ENCODE results near the gene VASP.

VASP gene

DNA sequence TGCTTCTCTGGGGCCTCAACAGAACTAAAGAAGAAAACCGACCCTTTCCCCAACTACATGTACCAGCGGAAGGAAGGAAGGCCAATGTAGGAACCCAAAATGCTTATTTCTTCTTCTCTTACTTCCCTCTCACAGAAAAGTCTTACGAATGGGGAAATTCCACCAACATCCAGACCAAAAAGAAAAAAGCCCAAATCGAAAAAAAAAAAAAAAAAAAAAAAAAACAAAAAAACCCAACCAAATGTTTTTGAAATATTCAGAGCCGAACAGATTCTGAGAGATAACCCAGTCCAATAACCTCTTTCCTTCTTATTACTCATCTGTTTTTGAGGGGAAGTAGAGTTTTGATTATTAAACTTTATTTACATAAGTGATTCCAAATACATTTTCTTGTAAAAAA lies 5.2 kb upstream of the VASP start:
- TF ChIP-seq TCF12 (IDR thresholded peaks at IDR 0.05; ENCODE audit: low read depth) = no peak
- TF ChIP-seq CREB1 (IDR thresholded peaks at IDR 0.05; ENCODE audit: low read depth) = no peak
- TF ChIP-seq YY1 (IDR thresholded peaks at IDR 0.05; ENCODE audit: low read depth) = no peak
- TF ChIP-seq TAF1 (IDR thresholded peaks at IDR 0.05; ENCODE audit: low read depth) = no peak
- TF ChIP-seq NFIC (IDR thresholded peaks at IDR 0.05) = no peak
- TF ChIP-seq TEAD4 (IDR thresholded peaks at IDR 0.05) = no peak
- TF ChIP-seq RAD21 (IDR thresholded peaks at IDR 0.05; ENCODE audit: low read depth) = no peak
- no peak for TF ChIP-seq FOXM1 (IDR thresholded peaks at IDR 0.05; ENCODE audit: borderline replicate concordance, low read depth)
- TF ChIP-seq, protein P1, sequence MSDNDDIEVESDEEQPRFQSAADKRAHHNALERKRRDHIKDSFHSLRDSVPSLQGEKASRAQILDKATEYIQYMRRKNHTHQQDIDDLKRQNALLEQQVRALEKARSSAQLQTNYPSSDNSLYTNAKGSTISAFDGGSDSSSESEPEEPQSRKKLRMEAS (IDR thresholded peaks at IDR 0.05) = no peak
- no peak for TF ChIP-seq CEBPB (IDR thresholded peaks at IDR 0.05)
- no peak for TF ChIP-seq ZBTB7A (IDR thresholded peaks at IDR 0.05; ENCODE audit: low read depth)
- TF ChIP-seq EP300 (IDR thresholded peaks at IDR 0.05; ENCODE audit: borderline replicate concordance) = no peak
- TF ChIP-seq, protein P2, sequence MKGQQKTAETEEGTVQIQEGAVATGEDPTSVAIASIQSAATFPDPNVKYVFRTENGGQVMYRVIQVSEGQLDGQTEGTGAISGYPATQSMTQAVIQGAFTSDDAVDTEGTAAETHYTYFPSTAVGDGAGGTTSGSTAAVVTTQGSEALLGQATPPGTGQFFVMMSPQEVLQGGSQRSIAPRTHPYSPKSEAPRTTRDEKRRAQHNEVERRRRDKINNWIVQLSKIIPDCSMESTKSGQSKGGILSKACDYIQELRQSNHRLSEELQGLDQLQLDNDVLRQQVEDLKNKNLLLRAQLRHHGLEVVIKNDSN (IDR thresholded peaks at IDR 0.05) = no peak
- TF ChIP-seq, protein P3, sequence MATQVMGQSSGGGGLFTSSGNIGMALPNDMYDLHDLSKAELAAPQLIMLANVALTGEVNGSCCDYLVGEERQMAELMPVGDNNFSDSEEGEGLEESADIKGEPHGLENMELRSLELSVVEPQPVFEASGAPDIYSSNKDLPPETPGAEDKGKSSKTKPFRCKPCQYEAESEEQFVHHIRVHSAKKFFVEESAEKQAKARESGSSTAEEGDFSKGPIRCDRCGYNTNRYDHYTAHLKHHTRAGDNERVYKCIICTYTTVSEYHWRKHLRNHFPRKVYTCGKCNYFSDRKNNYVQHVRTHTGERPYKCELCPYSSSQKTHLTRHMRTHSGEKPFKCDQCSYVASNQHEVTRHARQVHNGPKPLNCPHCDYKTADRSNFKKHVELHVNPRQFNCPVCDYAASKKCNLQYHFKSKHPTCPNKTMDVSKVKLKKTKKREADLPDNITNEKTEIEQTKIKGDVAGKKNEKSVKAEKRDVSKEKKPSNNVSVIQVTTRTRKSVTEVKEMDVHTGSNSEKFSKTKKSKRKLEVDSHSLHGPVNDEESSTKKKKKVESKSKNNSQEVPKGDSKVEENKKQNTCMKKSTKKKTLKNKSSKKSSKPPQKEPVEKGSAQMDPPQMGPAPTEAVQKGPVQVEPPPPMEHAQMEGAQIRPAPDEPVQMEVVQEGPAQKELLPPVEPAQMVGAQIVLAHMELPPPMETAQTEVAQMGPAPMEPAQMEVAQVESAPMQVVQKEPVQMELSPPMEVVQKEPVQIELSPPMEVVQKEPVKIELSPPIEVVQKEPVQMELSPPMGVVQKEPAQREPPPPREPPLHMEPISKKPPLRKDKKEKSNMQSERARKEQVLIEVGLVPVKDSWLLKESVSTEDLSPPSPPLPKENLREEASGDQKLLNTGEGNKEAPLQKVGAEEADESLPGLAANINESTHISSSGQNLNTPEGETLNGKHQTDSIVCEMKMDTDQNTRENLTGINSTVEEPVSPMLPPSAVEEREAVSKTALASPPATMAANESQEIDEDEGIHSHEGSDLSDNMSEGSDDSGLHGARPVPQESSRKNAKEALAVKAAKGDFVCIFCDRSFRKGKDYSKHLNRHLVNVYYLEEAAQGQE (IDR thresholded peaks at IDR 0.05; ENCODE audit: low read depth) = no peak
- no peak for TF ChIP-seq EGR1 (IDR thresholded peaks at IDR 0.05)

DNA sequence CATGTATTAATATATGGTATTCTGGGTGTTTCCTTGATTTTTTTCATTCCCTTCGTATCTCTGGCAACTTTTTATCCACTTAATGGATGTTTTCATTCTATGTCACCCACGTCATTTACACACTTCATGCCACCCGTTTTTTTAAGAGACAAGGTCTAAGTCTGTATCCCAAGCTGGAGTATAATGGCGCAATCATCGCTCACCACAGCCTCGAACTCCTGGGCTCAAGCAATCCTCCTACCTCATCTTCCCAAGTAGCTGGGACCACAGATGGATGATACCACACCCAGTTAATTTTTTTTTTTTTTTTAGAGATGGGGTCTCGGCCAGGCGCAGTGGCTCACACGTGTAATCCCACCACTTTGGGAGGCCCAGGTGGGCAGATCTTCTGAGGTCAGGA lies 3.4 kb upstream of the VASP start:
- TF ChIP-seq, protein P3 (IDR thresholded peaks at IDR 0.05; ENCODE audit: low read depth) = no peak
- TF ChIP-seq TCF12 (IDR thresholded peaks at IDR 0.05; ENCODE audit: low read depth) (no peak), YY1 (IDR thresholded peaks at IDR 0.05; ENCODE audit: low read depth) (no peak), CREB1 (IDR thresholded peaks at IDR 0.05; ENCODE audit: low read depth) (no peak), FOXM1 (IDR thresholded peaks at IDR 0.05; ENCODE audit: borderline replicate concordance, low read depth) (no peak), TAF1 (IDR thresholded peaks at IDR 0.05; ENCODE audit: low read depth) (no peak), RAD21 (IDR thresholded peaks at IDR 0.05; ENCODE audit: low read depth) (no peak), EGR1 (IDR thresholded peaks at IDR 0.05) (no peak), NFIC (IDR thresholded peaks at IDR 0.05) (no peak), TEAD4 (IDR thresholded peaks at IDR 0.05) (no peak)
- TF ChIP-seq, protein P2 (IDR thresholded peaks at IDR 0.05) = no peak
- TF ChIP-seq, protein P1 (IDR thresholded peaks at IDR 0.05) = no peak

DNA sequence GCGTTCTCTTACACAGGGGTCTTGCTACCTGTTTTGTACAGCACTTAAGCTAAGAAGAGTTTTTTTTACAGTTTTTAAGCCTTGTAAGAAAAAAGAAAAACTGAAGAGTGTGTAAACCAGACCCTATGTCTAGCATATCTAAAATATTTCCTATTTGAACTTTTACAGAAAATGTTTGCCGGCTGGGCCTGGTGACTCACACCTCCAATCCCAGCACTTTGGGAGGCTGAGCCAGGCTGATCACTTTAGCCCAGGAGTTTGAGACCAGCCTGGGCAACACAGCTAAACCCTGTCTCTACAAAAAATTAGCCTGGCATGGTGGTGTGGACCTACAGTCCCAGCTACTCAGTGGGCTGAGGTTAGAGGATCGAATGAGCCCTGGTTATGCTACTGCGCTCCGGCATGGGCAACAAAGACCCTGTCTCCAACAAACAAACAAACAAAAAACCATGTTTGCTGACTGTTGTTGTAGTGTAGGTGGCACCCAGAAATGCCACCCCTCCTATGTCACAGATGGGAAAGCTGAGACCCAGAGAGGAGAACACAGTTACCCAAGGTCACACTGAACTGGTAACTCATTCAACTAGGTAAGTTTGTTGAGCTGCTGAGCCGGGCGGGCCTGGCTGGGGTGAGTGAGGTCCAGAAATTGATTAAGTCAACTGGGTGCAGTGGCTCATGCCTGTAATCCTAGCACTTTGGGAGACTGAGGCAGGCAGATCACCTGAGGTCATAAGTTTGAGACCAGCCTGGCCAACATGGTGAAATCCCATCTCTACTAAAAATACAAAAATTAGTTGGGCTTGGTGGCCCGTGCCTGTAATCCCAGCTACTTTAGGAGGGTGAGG lies 1.9 kb upstream of the VASP start:
- TF ChIP-seq EP300 (IDR thresholded peaks at IDR 0.05; ENCODE audit: borderline replicate concordance) (no peak), NFIC (IDR thresholded peaks at IDR 0.05) (no peak), TAF1 (IDR thresholded peaks at IDR 0.05; ENCODE audit: low read depth) (no peak), FOXM1 (IDR thresholded peaks at IDR 0.05; ENCODE audit: borderline replicate concordance, low read depth) (no peak), CREB1 (IDR thresholded peaks at IDR 0.05; ENCODE audit: low read depth) (no peak)

DNA sequence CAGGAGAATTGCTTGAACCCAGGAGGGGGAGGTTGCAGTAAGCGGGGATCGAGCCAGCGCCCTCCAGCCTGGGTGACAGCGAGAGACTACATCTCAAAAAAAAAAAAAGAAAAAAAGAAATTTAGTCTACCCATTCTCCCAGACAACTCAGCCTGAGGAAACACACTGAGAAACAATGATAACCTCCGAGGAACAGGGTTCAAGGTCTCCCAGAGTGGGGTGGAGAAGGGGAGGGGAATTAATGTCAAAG lies 1.4 kb upstream of the VASP start:
- no peak for TF ChIP-seq NFIC (IDR thresholded peaks at IDR 0.05)
- TF ChIP-seq, protein P3 (IDR thresholded peaks at IDR 0.05; ENCODE audit: low read depth) = no peak
- no peak for TF ChIP-seq TAF1 (IDR thresholded peaks at IDR 0.05; ENCODE audit: low read depth)
- TF ChIP-seq CEBPB (IDR thresholded peaks at IDR 0.05) = no peak
- no peak for TF ChIP-seq FOXM1 (IDR thresholded peaks at IDR 0.05; ENCODE audit: borderline replicate concordance, low read depth)
- TF ChIP-seq, protein P2 (IDR thresholded peaks at IDR 0.05) = no peak
- no peak for TF ChIP-seq ZBTB7A (IDR thresholded peaks at IDR 0.05; ENCODE audit: low read depth)
- TF ChIP-seq EGR1 (IDR thresholded peaks at IDR 0.05) = no peak
- TF ChIP-seq EP300 (IDR thresholded peaks at IDR 0.05; ENCODE audit: borderline replicate concordance) = no peak
- TF ChIP-seq YY1 (IDR thresholded peaks at IDR 0.05; ENCODE audit: low read depth) = no peak
- no peak for TF ChIP-seq CREB1 (IDR thresholded peaks at IDR 0.05; ENCODE audit: low read depth)
- TF ChIP-seq, protein P1 (IDR thresholded peaks at IDR 0.05) = no peak
- TF ChIP-seq RAD21 (IDR thresholded peaks at IDR 0.05; ENCODE audit: low read depth) = no peak
- TF ChIP-seq TEAD4 (IDR thresholded peaks at IDR 0.05) = no peak
- no peak for TF ChIP-seq TCF12 (IDR thresholded peaks at IDR 0.05; ENCODE audit: low read depth)
